ENCODE data around the gene AGBL1.

Gene AGBL1

GRCh38 chr15:86183596-86184491, 104.2 kb downstream of the AGBL1 start:
- TF ChIP-seq EP300 (IDR thresholded peaks at IDR 0.05; ENCODE audit: borderline replicate concordance) (no peak), RAD21 (IDR thresholded peaks at IDR 0.05; ENCODE audit: low read depth) (no peak), YY1 (IDR thresholded peaks at IDR 0.05; ENCODE audit: low read depth) (no peak), NFIC (IDR thresholded peaks at IDR 0.05) (no peak), REST (IDR thresholded peaks at IDR 0.05; ENCODE audit: low read depth) (no peak), TAF1 (IDR thresholded peaks at IDR 0.05; ENCODE audit: low read depth) (no peak), USF1 (IDR thresholded peaks at IDR 0.05) (no peak), TEAD4 (IDR thresholded peaks at IDR 0.05) (no peak), EGR1 (IDR thresholded peaks at IDR 0.05) (no peak), CREB1 (IDR thresholded peaks at IDR 0.05; ENCODE audit: low read depth) (no peak), ZBTB7A (IDR thresholded peaks at IDR 0.05; ENCODE audit: low read depth) (no peak), MAX (IDR thresholded peaks at IDR 0.05) (no peak), FOXM1 (IDR thresholded peaks at IDR 0.05; ENCODE audit: borderline replicate concordance, low read depth) (no peak), CEBPB (IDR thresholded peaks at IDR 0.05) (no peak), TCF12 (IDR thresholded peaks at IDR 0.05; ENCODE audit: low read depth) (no peak)

GRCh38 chr15:86193716-86194380, 114.2 kb downstream of the AGBL1 start:
- TF ChIP-seq MAX (IDR thresholded peaks at IDR 0.05), result no peak
- no peak for TF ChIP-seq RAD21 (IDR thresholded peaks at IDR 0.05; ENCODE audit: low read depth)
- no peak for TF ChIP-seq TAF1 (IDR thresholded peaks at IDR 0.05; ENCODE audit: low read depth)
- no peak for TF ChIP-seq YY1 (IDR thresholded peaks at IDR 0.05; ENCODE audit: low read depth)

- no peak for TF ChIP-seq NFIC (IDR thresholded peaks at IDR 0.05)
- no peak for TF ChIP-seq CREB1 (IDR thresholded peaks at IDR 0.05; ENCODE audit: low read depth)
- no peak for TF ChIP-seq RAD21 (IDR thresholded peaks at IDR 0.05; ENCODE audit: low read depth)
- no peak for TF ChIP-seq REST (IDR thresholded peaks at IDR 0.05; ENCODE audit: low read depth)
- TF ChIP-seq TEAD4 (IDR thresholded peaks at IDR 0.05), result no peak
- TF ChIP-seq USF1 (IDR thresholded peaks at IDR 0.05), result no peak
- TF ChIP-seq EGR1 (IDR thresholded peaks at IDR 0.05), result no peak
- no peak for TF ChIP-seq CEBPB (IDR thresholded peaks at IDR 0.05)
- no peak for TF ChIP-seq YY1 (IDR thresholded peaks at IDR 0.05; ENCODE audit: low read depth)
- TF ChIP-seq MAX (IDR thresholded peaks at IDR 0.05), result no peak
- TF ChIP-seq TAF1 (IDR thresholded peaks at IDR 0.05; ENCODE audit: low read depth), result no peak
- TF ChIP-seq EP300 (IDR thresholded peaks at IDR 0.05; ENCODE audit: borderline replicate concordance), result no peak
- no peak for TF ChIP-seq TCF12 (IDR thresholded peaks at IDR 0.05; ENCODE audit: low read depth)
- no peak for TF ChIP-seq FOXM1 (IDR thresholded peaks at IDR 0.05; ENCODE audit: borderline replicate concordance, low read depth)
- no peak for TF ChIP-seq ZBTB7A (IDR thresholded peaks at IDR 0.05; ENCODE audit: low read depth)
Observed at GRCh38 chr15:86197770-86198169, 118.1 kb downstream of the AGBL1 start.

GRCh38 chr15:86199467-86200145, 119.9 kb downstream of the AGBL1 start:
- TF ChIP-seq USF1 (IDR thresholded peaks at IDR 0.05) (no peak), TEAD4 (IDR thresholded peaks at IDR 0.05) (no peak), REST (IDR thresholded peaks at IDR 0.05; ENCODE audit: low read depth) (no peak), TCF12 (IDR thresholded peaks at IDR 0.05; ENCODE audit: low read depth) (no peak), TAF1 (IDR thresholded peaks at IDR 0.05; ENCODE audit: low read depth) (no peak), FOXM1 (IDR thresholded peaks at IDR 0.05; ENCODE audit: borderline replicate concordance, low read depth) (no peak), CREB1 (IDR thresholded peaks at IDR 0.05; ENCODE audit: low read depth) (no peak), RAD21 (IDR thresholded peaks at IDR 0.05; ENCODE audit: low read depth) (no peak), EGR1 (IDR thresholded peaks at IDR 0.05) (no peak)

Measured in Ishikawa (cell line).